Trophoblast cell (in vitro differentiated cells and primary cell): ENCODE results near the gene THAP11.

Experiments
- DNase-seq, 2 donors: peaks; one replicate each; pipeline ENCODE4 v3.0.0-alpha.2; 2016
- H2AFZ ChIP-seq: 2 replicates; pipeline ENCODE4 v1.6.1; 2013; ENCODE audit warnings: low read length, moderate library complexity, mild to moderate bottlenecking; ENCODE audit not compliant: insufficient read depth, poor library complexity
- H2AK5ac ChIP-seq: 2 replicates; pipeline ENCODE4 v1.6.1; 2013; ENCODE audit warnings: mild to moderate bottlenecking, low read length
- H2BK120ac ChIP-seq: 2 replicates; pipeline ENCODE4 v1.6.1; 2013; ENCODE audit warnings: low read length, mild to moderate bottlenecking, moderate library complexity; ENCODE audit not compliant: insufficient read depth, poor library complexity
- H2BK12ac ChIP-seq: 2 replicates; pipeline ENCODE4 v1.6.1; 2013; ENCODE audit warnings: mild to moderate bottlenecking, low read length, moderate library complexity
- H2BK5ac ChIP-seq: 2 replicates; pipeline ENCODE4 v1.6.1; 2013; ENCODE audit warnings: low read length, low read depth, moderate library complexity, mild to moderate bottlenecking; ENCODE audit not compliant: poor library complexity
- H3K14ac ChIP-seq: 2 replicates; pipeline ENCODE4 v1.6.1; 2013; ENCODE audit warnings: mild to moderate bottlenecking, low read length
- H3K18ac ChIP-seq: 2 replicates; pipeline ENCODE4 v1.6.1; 2013; ENCODE audit warnings: mild to moderate bottlenecking, low read length
- H3K23ac ChIP-seq: 2 replicates; pipeline ENCODE4 v1.6.1; 2013; ENCODE audit warnings: low read length
- H3K27ac ChIP-seq: 2 replicates; pipeline ENCODE4 v1.5.1; 2013; ENCODE audit warnings: low read depth, mild to moderate bottlenecking, inconsistent platforms, low read length, moderate library complexity
- H3K27me3 ChIP-seq: 2 replicates; pipeline ENCODE4 v1.6.1; 2013; ENCODE audit warnings: inconsistent platforms, mild to moderate bottlenecking, low read length, moderate library complexity; ENCODE audit not compliant: insufficient read depth
- H3K36me3 ChIP-seq, 2 experiments: 1 replicate in 1 of 2; 2 replicates in 1 of 2; pipeline ENCODE4 v1.6.1; 2013; ENCODE audit warnings: low read length in 2 of 2, mild to moderate bottlenecking in 2 of 2, moderate library complexity in 1 of 2; ENCODE audit not compliant: insufficient read depth in 2 of 2, control insufficient read depth in 1 of 2
- H3K4ac ChIP-seq: 2 replicates; pipeline ENCODE4 v1.6.1; 2013; ENCODE audit warnings: low read depth, mild to moderate bottlenecking, low read length, moderate library complexity
- H3K4me1 ChIP-seq, 2 experiments: 1 replicate in 1 of 2; 2 replicates in 1 of 2; pipeline ENCODE4 v1.6.1; 2013; ENCODE audit warnings: low read length in 2 of 2, mild to moderate bottlenecking in 2 of 2, moderate library complexity in 1 of 2; ENCODE audit not compliant: insufficient read depth in 2 of 2, control insufficient read depth in 1 of 2
- H3K4me2 ChIP-seq: 2 replicates; pipeline ENCODE4 v1.6.1; 2013; ENCODE audit warnings: inconsistent platforms, mild to moderate bottlenecking, low read length, moderate library complexity
- H3K4me3 ChIP-seq: 2 replicates; pipeline ENCODE4 v1.5.1; 2013; ENCODE audit warnings: mild to moderate bottlenecking, low read depth, low read length, inconsistent platforms
- H3K79me1 ChIP-seq: one replicate; pipeline ENCODE4 v1.6.1; 2013; ENCODE audit warnings: low read length
- H3K79me2 ChIP-seq: 2 replicates; pipeline ENCODE4 v1.6.1; 2013; ENCODE audit warnings: low read length, mild to moderate bottlenecking; ENCODE audit not compliant: control insufficient read depth, insufficient read depth, poor library complexity
- H3K9ac ChIP-seq: 2 replicates; pipeline ENCODE4 v1.6.1; 2013; ENCODE audit warnings: mild to moderate bottlenecking, low read length
- H3K9me3 ChIP-seq: 2 replicates; pipeline ENCODE4 v1.6.1; 2013; ENCODE audit warnings: low read depth, mild to moderate bottlenecking, control low read depth, inconsistent platforms, low read length; ENCODE audit not compliant: insufficient read depth
- H4K12ac ChIP-seq: 2 replicates; pipeline ENCODE4 v1.6.1; 2013; ENCODE audit warnings: low read depth, mild to moderate bottlenecking, low read length, moderate library complexity
- H4K8ac ChIP-seq: 2 replicates; pipeline ENCODE4 v1.6.1; 2013; ENCODE audit warnings: low read depth, mild to moderate bottlenecking, low read length, moderate library complexity
- H4K91ac ChIP-seq: one replicate; pipeline ENCODE4 v1.6.1; 2013; ENCODE audit warnings: low read depth, mild to moderate bottlenecking, low read length, moderate library complexity
- WGBS: extraction: QIAGEN DNeasy Blood & Tissue Kit; methylation state at CpG from one replicate; pipeline ENCODE4 v1.1.7; 2013; ENCODE audit warnings: missing lambda C conversion rate; ENCODE audit not compliant: insufficient read length, insufficient coverage; ENCODE audit errors: extremely low coverage; 5-methylcytosine and 5-hydroxymethylcytosine counted together

Gene THAP11

DNA sequence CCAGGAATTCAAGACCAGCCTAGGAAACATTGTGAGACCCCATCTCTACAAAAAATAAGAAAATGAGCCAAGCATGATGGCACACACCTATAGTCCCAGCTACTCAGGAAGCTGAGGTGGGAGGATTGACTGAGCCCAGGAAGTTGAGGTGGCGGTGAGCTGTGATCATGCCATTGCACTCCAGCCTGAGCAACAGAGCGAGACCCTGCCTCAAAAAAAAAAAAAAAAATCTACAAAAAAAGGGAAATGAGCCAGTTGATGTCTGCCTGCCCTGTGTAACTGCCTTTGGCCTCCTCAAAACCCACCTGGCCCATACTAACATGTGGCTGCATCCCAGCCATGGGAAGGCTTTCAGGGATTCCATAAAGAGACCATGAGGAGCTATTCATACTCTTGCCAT is 40.2 kb upstream of the THAP11 start:
- Histone ChIP-seq H2BK5ac (no peak overlapping the region), H2AK5ac (no peak overlapping the region), H2BK120ac (no peak overlapping the region), H3K27me3 (no peaks in the 10 kb centered on the region), H3K27ac (no peak overlapping the region), H2BK12ac (no peak overlapping the region), H3K14ac (no peak overlapping the region), H3K4ac (no peak overlapping the region), H3K18ac (no peak overlapping the region), H3K79me1 (peaks cover 10% of the 10 kb centered on the region), H4K12ac (no peak overlapping the region), H2AFZ (no peak overlapping the region), H3K9me3 (peaks cover 2% of the 10 kb centered on the region), H4K8ac (no peak overlapping the region), H3K4me2 (no peak overlapping the region), H3K36me3 (peaks cover 15 to 34% of the 10 kb centered on the region in 2 experiments), H4K91ac (no peak overlapping the region), H3K9ac (no peak overlapping the region), H3K4me1 (peaks cover 7% of the 10 kb centered on the region in 2 experiments), H3K23ac (no peak overlapping the region), H3K79me2 (peaks cover 7% of the 10 kb centered on the region), H3K4me3 (no peak overlapping the region)
- no peak for DNase-seq
- WGBS, result no CpG with 5 or more reads among the region's 2 CpGs

DNA sequence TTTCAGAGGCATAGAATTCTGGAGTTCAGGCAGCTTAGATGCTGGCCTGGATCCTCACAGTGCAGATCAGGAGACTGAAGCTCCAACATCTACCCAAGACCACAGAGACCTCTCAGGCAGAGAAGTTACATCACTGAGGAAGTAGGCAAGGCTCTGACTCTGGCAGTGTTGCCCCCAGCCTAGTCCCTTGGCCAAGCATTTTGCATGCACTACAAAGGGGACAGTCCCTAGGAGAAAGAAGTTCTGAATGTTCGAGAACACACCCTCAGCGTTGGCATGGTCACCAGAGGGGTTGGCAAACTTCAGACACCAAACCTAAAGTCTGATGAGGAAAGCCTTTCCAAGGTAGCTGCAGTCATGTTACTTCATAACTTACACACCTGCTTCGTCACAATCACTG is 38.2 kb upstream of the THAP11 start:
- Histone ChIP-seq H3K4me1 (peaks cover 7 to 8% of the 10 kb centered on the region in 2 experiments), H2BK120ac (no peak overlapping the region), H3K14ac (no peak overlapping the region), H3K23ac (no peak overlapping the region), H3K79me1 (peaks cover 11% of the 10 kb centered on the region), H3K27me3 (no peaks in the 10 kb centered on the region), H3K79me2 (peaks cover 7% of the 10 kb centered on the region), H2AK5ac (no peak overlapping the region), H4K12ac (no peak overlapping the region), H2BK12ac (no peak overlapping the region), H3K9me3 (peaks cover 2% of the 10 kb centered on the region), H2BK5ac (no peak overlapping the region), H3K4ac (peak overlapping the region; percentile 9), H2AFZ (no peak overlapping the region), H4K8ac (no peak overlapping the region), H4K91ac (no peak overlapping the region), H3K9ac (no peak overlapping the region), H3K4me3 (no peak overlapping the region), H3K4me2 (no peak overlapping the region), H3K18ac (no peak overlapping the region), H3K36me3 (peaks cover 11 to 30% of the 10 kb centered on the region in 2 experiments), H3K27ac (no peak overlapping the region)
- no peak for DNase-seq
- WGBS, result no CpG with 5 or more reads among the region's 3 CpGs

DNA sequence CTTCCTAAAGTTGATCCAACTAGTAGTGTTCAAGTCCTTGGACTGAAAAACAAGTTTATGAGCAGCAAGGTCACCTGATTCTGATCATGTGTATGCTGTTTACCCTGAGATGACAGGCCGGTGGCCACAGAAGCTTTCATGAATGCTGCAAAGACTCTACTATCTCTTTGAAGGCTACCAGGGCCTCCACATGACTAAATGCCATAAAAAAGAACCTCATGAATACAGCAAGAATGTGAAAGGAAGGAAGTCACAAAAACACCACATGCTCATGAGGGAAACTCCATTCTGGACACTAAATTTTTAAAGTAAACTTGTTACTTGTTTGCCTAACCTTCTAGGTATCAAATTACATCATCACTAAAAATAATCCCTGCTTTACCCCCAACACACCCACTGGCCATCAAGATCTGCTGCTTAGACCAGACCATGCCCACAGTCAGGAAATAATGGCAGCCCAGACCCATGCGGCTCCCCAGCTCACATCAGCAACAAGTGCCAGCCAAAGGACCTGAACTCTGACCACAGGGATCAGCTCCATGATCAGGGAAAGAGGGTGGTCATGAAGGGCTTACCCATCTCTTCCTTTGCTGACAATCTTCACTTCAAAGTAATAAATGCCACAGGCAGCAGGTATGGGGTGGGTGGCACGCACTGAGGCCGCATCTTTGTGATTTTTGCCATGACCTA is 37.1 kb upstream of the THAP11 start:
- H3K79me2 ChIP-seq, result peaks cover 7% of the 10 kb centered on the region
- no peak for DNase-seq
- H4K8ac ChIP-seq, result peak overlapping the region; percentile 50
- peak overlapping the region; percentile 68 for H3K18ac ChIP-seq
- no peak overlapping the region for H2BK5ac ChIP-seq
- no peak overlapping the region for H3K23ac ChIP-seq
- peaks cover 7 to 8% of the 10 kb centered on the region in 2 experiments for H3K4me1 ChIP-seq
- H3K4me2 ChIP-seq, result peak overlapping the region; percentile 76
- no peak overlapping the region for H2AK5ac ChIP-seq
- H3K79me1 ChIP-seq, result peaks cover 11% of the 10 kb centered on the region
- H2AFZ ChIP-seq, result no peak overlapping the region
- H3K27me3 ChIP-seq, result no peaks in the 10 kb centered on the region
- H3K9ac ChIP-seq, result no peak overlapping the region
- no CpG with 5 or more reads among the region's 4 CpGs for WGBS
- peak overlapping the region; percentile 87 for H3K4ac ChIP-seq
- H4K12ac ChIP-seq, result peak overlapping the region; percentile 6
- H3K4me3 ChIP-seq, result peak overlapping the region; percentile 90
- no peak overlapping the region for H3K27ac ChIP-seq
- H2BK120ac ChIP-seq, result no peak overlapping the region
- H3K14ac ChIP-seq, result no peak overlapping the region
- H2BK12ac ChIP-seq, result no peak overlapping the region
- H3K9me3 ChIP-seq, result peaks cover 2% of the 10 kb centered on the region
- H4K91ac ChIP-seq, result no peak overlapping the region
- peaks cover 11 to 27% of the 10 kb centered on the region in 2 experiments for H3K36me3 ChIP-seq

DNA sequence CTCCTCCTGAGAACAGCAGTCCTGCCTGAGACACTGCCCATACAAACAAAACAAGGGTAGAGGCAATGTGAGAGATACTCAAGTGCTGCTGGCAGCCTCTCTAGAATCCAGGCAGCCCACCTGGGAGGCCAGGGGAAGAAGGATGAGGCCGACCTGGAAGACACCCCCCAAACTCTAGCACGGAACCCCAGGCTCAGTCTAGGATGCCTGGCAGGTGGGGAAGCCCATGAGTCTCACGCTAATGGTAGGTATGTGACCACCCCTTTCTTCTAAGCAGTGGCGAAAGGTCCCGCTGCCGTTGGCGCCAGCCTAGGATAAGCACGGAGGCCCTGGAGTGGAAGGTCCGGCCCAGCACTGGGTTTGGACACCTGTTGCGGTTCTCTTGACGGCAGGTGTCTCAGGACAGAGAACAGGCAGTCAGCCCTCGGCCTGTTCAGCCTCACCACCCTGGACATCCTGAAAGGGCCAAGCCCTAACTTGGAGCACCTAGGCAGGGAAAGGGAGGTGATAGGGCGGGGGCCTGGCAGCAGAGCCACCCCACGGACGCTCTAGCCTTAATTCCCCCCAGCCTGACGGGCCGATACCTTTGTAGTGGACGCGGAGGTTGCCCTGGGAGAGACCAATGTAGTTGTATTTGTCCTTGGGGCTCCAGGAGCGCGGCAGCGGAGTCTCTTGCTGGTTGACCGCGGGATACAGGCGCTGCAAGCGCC is 36.2 kb upstream of the THAP11 start:
- peak overlapping the region; percentile 76 for H3K4me2 ChIP-seq
- no peaks in the 10 kb centered on the region for H3K27me3 ChIP-seq
- peak overlapping the region; percentile 90 for H3K4me3 ChIP-seq
- peak; percentile 7 to 22 for DNase-seq
- H3K36me3 ChIP-seq, result peaks cover 3 to 19% of the 10 kb centered on the region in 2 experiments
- H4K91ac ChIP-seq, result peak overlapping the region; percentile 33
- H3K27ac ChIP-seq, result no peak overlapping the region
- H4K12ac ChIP-seq, result peak overlapping the region; percentile 51
- peak overlapping the region; percentile 23 for H2BK5ac ChIP-seq
- H3K14ac ChIP-seq, result peak overlapping the region; percentile 65
- peak overlapping the region; percentile 75 for H3K9ac ChIP-seq
- peak overlapping the region; percentile 21 for H2BK120ac ChIP-seq
- no peaks in the 10 kb centered on the region for H3K9me3 ChIP-seq
- H2BK12ac ChIP-seq, result peak overlapping the region; percentile 12
- no peak overlapping the region for H3K23ac ChIP-seq
- peak overlapping the region; percentile 77 for H2AFZ ChIP-seq
- peaks cover 11% of the 10 kb centered on the region for H3K79me1 ChIP-seq
- H4K8ac ChIP-seq, result peak overlapping the region; percentile 91
- H2AK5ac ChIP-seq, result peak overlapping the region; percentile 51
- no CpG with 5 or more reads among the region's 26 CpGs for WGBS
- peak overlapping the region; percentile 87 for H3K4ac ChIP-seq
- H3K18ac ChIP-seq, result peak overlapping the region; percentile 76
- H3K79me2 ChIP-seq, result peaks cover 7% of the 10 kb centered on the region
- H3K4me1 ChIP-seq, result peaks cover 7 to 8% of the 10 kb centered on the region in 2 experiments
